ENCODE measurements around the gene NCKAP5. TPM values are rescaled to one million over a fixed set of nuclear protein-coding genes. Genes with fewer than 3 reads are reported as not detected.

Gene NCKAP5
- total and polyA plus RNA-seq, 2 of the 8 experiments (the other 6 are each of a cell fraction or from before 2014, with no cell fraction given) = 0.27 to 0.86 TPM

DNA sequence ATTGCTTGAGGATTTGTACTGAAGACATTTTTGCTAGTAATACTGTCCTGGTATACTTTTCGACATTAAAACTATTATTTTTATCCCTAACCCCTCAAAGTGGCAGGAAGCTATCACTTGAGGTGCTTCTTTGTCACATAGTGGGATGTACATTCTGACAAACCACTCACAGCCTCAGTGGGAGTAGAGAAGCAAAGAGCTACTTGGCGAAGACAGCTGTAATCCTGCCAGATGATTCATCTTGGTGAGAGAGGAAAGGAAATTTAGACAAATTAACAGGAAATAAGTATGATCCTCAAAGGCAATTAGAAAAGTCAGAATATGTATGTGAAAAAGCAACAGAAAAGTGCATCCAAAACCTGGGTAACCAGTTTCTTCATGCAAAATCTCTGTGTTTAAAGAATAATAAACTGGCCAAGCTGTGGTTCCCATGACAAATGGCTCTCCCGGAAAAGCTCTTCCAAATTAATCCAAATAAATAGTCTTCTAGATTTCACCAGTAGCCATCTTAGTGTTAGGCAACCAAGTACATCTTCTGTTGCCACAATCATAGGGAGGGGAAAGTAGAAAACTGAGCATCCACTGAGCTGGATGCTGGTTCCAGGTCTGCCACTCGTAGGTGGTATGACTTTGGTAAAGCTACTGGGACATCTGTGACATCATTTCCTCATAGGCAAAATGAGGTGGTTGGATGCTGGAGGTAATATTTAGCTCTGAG, 590.3 kb downstream of the NCKAP5 start:
- Histone ChIP-seq H3K79me2 (ENCODE audit: control insufficient read depth in 1 of 2, insufficient read depth in 2 of 2, low read length in 2 of 2) (no peaks in the 10 kb centered on the region), H3K36me3 (ENCODE audit: control insufficient read depth in 2 of 4, insufficient read depth in 4 of 4, low read length in 3 of 4) (no peaks in the 10 kb centered on the region), H2BK20ac (ENCODE audit: low read length) (no peak overlapping the region), H4K20me1 (replicated peaks in 1 of 2; ENCODE audit: control insufficient read depth in 1 of 2, insufficient read depth in 2 of 2, low read length in 2 of 2) (peaks cover 0 to 1% of the 10 kb centered on the region in 2 experiments), H2AFZ (ENCODE audit: low read length) (no peak overlapping the region), H3K9me3 (ENCODE audit: insufficient read depth in 2 of 2, low read depth in 1 of 2, low read length in 1 of 2) (no peaks in the 10 kb centered on the region), H3K23me2 (ENCODE audit: low read depth, low read length) (no peaks in the 10 kb centered on the region), H4K8ac (ENCODE audit: extremely low read depth, insufficient read depth, low read length) (no peak overlapping the region), H3K9ac (replicated peaks in 1 of 4; ENCODE audit: extremely low read depth in 1 of 4, low read depth in 3 of 4, low read length in 3 of 4) (no peak overlapping the region), H4K91ac (replicated peaks; ENCODE audit: insufficient read length, low read length) (no peak overlapping the region), H3K14ac (ENCODE audit: insufficient read length) (no peak overlapping the region), H3K56ac (replicated peaks; ENCODE audit: insufficient read length, low read depth, low read length) (no peak overlapping the region), H2AK5ac (ENCODE audit: low read depth, low read length) (no peak overlapping the region), H2BK120ac (replicated peaks; ENCODE audit: low read depth, low read length) (no peak overlapping the region), H2BK12ac (ENCODE audit: low read depth, low read length) (no peak overlapping the region), H3K4me2 (ENCODE audit: insufficient read depth in 1 of 2, low read depth in 2 of 2, low read length in 2 of 2) (no peak overlapping the region), H3K4ac (replicated peaks; ENCODE audit: insufficient read length, low read depth, low read length) (no peak overlapping the region), H3K4me1 (replicated peaks in 1 of 4; ENCODE audit: control insufficient read depth in 3 of 4, insufficient read depth in 4 of 4, low read length in 3 of 4) (no peaks in the 10 kb centered on the region), H3K23ac (ENCODE audit: insufficient read length) (no peak overlapping the region), H3K18ac (ENCODE audit: extremely low read depth, low read length) (no peak overlapping the region), H4K5ac (ENCODE audit: insufficient read length, low read depth, low read length) (no peak overlapping the region), H3K4me3 (ENCODE audit: extremely low read depth in 1 of 4, insufficient read depth in 2 of 4, low read depth in 3 of 4, low read length in 4 of 4) (no peak overlapping the region), H2BK5ac (ENCODE audit: low read depth, low read length) (no peak overlapping the region), H3K27ac (ENCODE audit: low read depth, low read length) (no peak overlapping the region), H3K79me1 (ENCODE audit: low read depth, low read length) (no peaks in the 10 kb centered on the region), H2BK15ac (ENCODE audit: low read length) (no peak overlapping the region), H3K27me3 (replicated peaks in 1 of 4; ENCODE audit: control insufficient read depth in 3 of 4, extremely low read depth in 1 of 4, insufficient read depth in 3 of 4, low read length in 3 of 4) (no peaks in the 10 kb centered on the region)
- no peak for DNase-seq (ENCODE audit: low read depth in 1 of 2, low spot score in 2 of 2)
- ChIA-PET POLR2A (ENCODE audit: partially characterized antibody) (no interaction called here), CTCF (ENCODE audit: partially characterized antibody) (interaction anchor here (1.3 to 1.7 kb wide), 3 partner anchors 14 to 28 kb away, joined by 3 to 5 read pairs (median 4); no protein-coding TSS in a partner anchor)
- no peak for FAIRE-seq
- WGBS, 2 experiments (ENCODE audit: extremely low coverage in 1 of 2, insufficient coverage in 1 of 2, insufficient read length in 1 of 2, insufficient replicate concordance in 2 of 2, low coverage in 1 of 2, low lambda C conversion rate in 2 of 2, missing lambda C conversion rate in 1 of 2) = 88% methylated on average over 4 of the region's 4 CpGs; no CpG with 5 or more reads in 1 of the 2 experiments
- TF ChIP-seq KDM1A (IDR thresholded peaks at IDR 0.05; ENCODE audit: borderline replicate concordance, low read length) (no peak), CREB1 (IDR thresholded peaks at IDR 0.05) (no peak), EZH2 (IDR thresholded peaks at IDR 0.05; ENCODE audit: low read depth, low read length, severe bottlenecking) (no peak), KDM4A (IDR thresholded peaks at IDR 0.05; ENCODE audit: low read depth, low read length, severe bottlenecking) (no peak), GTF2F1 (IDR thresholded peaks at IDR 0.05; ENCODE audit: borderline replicate concordance, low read depth, low read length) (no peak), CEBPB (IDR thresholded peaks at IDR 0.05; ENCODE audit: low read depth, low read length) (no peak), TAF7 (optimal IDR thresholded peaks at IDR 0.05; ENCODE audit: borderline replicate concordance, low read depth, low read length) (no peak), POLR2AphosphoS5 (IDR thresholded peaks at IDR 0.05; ENCODE audit: low read depth, low read length) (no peak), BACH1 (IDR thresholded peaks at IDR 0.05; ENCODE audit: low read length) (no peak), EP300 (IDR thresholded peaks at IDR 0.05; ENCODE audit: borderline replicate concordance in 1 of 2, low read depth in 2 of 2, low read length in 2 of 2) (no peak)
- TF ChIP-seq, protein P1, sequence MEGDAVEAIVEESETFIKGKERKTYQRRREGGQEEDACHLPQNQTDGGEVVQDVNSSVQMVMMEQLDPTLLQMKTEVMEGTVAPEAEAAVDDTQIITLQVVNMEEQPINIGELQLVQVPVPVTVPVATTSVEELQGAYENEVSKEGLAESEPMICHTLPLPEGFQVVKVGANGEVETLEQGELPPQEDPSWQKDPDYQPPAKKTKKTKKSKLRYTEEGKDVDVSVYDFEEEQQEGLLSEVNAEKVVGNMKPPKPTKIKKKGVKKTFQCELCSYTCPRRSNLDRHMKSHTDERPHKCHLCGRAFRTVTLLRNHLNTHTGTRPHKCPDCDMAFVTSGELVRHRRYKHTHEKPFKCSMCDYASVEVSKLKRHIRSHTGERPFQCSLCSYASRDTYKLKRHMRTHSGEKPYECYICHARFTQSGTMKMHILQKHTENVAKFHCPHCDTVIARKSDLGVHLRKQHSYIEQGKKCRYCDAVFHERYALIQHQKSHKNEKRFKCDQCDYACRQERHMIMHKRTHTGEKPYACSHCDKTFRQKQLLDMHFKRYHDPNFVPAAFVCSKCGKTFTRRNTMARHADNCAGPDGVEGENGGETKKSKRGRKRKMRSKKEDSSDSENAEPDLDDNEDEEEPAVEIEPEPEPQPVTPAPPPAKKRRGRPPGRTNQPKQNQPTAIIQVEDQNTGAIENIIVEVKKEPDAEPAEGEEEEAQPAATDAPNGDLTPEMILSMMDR (IDR thresholded peaks at IDR 0.05; ENCODE audit: control extremely low read depth in 1 of 3, insufficient read depth in 1 of 3, low read depth in 1 of 3, low read length in 3 of 3) = no peak
